ENCODE data around the gene WDR82. TPM values are rescaled to one million over a fixed set of nuclear protein-coding genes. Genes with fewer than 3 reads are reported as not detected.

The WDR82 gene
- total and polyA plus RNA-seq, 9 of the 15 experiments (the other 6 are each of a cell fraction or from before 2014, with no cell fraction given), result 6.4 to 62.9 (median 37.1) TPM

DNA sequence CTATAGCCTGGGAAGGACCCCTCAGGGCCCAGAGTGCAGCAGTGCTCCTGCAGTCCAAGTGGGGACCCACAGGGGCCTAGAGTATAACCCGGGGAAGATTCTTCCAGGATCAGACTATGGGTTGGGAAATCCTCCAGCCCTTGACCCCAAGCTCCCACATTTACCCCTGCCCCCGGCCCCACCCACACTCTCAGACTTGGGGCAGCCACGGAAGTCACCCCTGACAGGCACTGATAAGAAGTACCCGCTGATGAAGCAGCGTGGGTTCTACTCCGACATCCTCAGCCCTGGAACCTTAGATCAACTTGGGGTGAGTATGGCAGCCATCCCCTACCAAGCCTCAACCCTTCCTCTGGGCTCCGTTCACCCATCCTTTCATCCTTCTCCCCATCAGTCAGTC, 44.0 kb upstream of the WDR82 start:
- no peaks in the 10 kb centered on the region for H3K79me2 ChIP-seq (ENCODE audit: control insufficient read depth, insufficient read depth, low read length)
- in situ Hi-C loops (cut with MboI), result no loop called here
- no peaks in the 10 kb centered on the region for H4K20me1 ChIP-seq (replicated peaks; ENCODE audit: control insufficient read depth, insufficient read depth, low read length)
- no peak for ATAC-seq
- no peaks in the 10 kb centered on the region for H3K36me3 ChIP-seq (ENCODE audit: control insufficient read depth, insufficient read depth, low read length)
- H3K27ac ChIP-seq (ENCODE audit: extremely low read depth, low read depth, low read length), result no peak overlapping the region
- H2AFZ ChIP-seq (ENCODE audit: low read depth, low read length), result no peak overlapping the region
- no peaks in the 10 kb centered on the region for H3K9me1 ChIP-seq (ENCODE audit: control insufficient read depth, insufficient read depth, low read length)
- ChIA-PET POLR2A (interaction anchor here (0.7 kb wide), 2 partner anchors 26 to 46 kb away, joined by 3 read pairs; no protein-coding TSS in a partner anchor), CTCF (ENCODE audit: low intra/inter-chr PET ratio) (no interaction called here)
- no peaks in the 10 kb centered on the region; a peak in 1 of 5 replicates for H3K27me3 ChIP-seq (ENCODE audit: control insufficient read depth in 2 of 2, insufficient read depth in 2 of 2, low read length in 2 of 2)
- DNase-seq (ENCODE audit: extremely low read depth in 1 of 4, low spot score in 3 of 4), result peak in 3 of 4 experiments; percentile 16 to 48 (median 44)
- no peak overlapping the region for H3K4me2 ChIP-seq (ENCODE audit: insufficient read depth, low read length)
- H3K9ac ChIP-seq (ENCODE audit: insufficient read depth in 1 of 2, low read depth in 2 of 2, low read length in 2 of 2), result peak overlapping the region in 1 of 2 experiments; percentile 33; a peak in 1 of 4 replicates
- H3K9me3 ChIP-seq (replicated peaks; ENCODE audit: control insufficient read depth, insufficient read depth, low read depth, low read length), result no peaks in the 10 kb centered on the region
- FAIRE-seq, result no peak
- intact Hi-C loops (cut with micrococcal nuclease), result no loop called here
- H3K4me3 ChIP-seq, result no peak overlapping the region
- 0 out of 2 replicates have a peak, but pooled peaks have one; percentile 11 for TF ChIP-seq CBFA2T2 (conservative IDR thresholded peaks at IDR 0.05)
- peak; percentile 63 for TF ChIP-seq EGR1 (conservative IDR thresholded peaks at IDR 0.05)
- peak; percentile 18; the same call in 1 of the 2 replicates for TF ChIP-seq CBFA2T3 (IDR thresholded peaks at IDR 0.05)
- TF ChIP-seq ZNF507 (tag; conservative IDR thresholded peaks at IDR 0.05), result no peak
- peaks cover 6 to 27% of the 10 kb centered on the region in 2 experiments for H3K4me1 ChIP-seq (replicated peaks in 1 of 2; ENCODE audit: control insufficient read depth in 2 of 2, insufficient read depth in 2 of 2, low read length in 2 of 2)
- BruUV-seq (replicated peaks), result no TSS peak
- WGBS (ENCODE audit: insufficient coverage, low coverage, missing lambda C conversion rate), result 0% methylated on average over 5 of the region's 7 CpGs

DNA sequence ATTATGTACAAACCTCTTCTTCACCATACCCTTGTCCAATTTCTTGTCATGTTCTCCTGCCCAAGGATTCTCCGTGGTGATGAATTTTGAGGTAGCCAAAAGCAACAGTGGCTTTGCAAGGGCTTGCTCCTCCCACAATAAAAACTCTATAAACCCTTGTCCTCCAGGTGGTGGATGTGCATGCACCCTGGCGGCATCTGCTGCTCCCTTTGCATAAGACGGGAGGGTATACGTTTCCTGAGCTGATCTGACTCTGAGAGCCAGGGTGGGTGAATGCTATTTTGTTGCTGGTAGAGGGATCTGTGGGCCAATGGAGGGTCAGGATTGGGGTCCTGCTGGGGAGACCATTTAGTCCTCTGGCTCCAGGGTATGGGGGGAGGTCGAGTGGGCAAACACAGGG, 43.0 kb upstream of the WDR82 start:
- POLR2A ChIA-PET, result no interaction called here
- TF ChIP-seq, protein P1, sequence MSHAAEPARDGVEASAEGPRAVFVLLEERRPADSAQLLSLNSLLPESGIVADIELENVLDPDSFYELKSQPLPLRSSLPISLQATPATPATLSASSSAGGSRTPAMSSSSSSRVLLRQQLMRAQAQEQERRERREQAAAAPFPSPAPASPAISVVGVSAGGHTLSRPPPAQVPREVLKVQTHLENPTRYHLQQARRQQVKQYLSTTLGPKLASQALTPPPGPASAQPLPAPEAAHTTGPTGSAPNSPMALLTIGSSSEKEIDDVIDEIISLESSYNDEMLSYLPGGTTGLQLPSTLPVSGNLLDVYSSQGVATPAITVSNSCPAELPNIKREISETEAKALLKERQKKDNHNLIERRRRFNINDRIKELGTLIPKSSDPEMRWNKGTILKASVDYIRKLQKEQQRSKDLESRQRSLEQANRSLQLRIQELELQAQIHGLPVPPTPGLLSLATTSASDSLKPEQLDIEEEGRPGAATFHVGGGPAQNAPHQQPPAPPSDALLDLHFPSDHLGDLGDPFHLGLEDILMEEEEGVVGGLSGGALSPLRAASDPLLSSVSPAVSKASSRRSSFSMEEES (CRISPR knock-in tag; IDR thresholded peaks at IDR 0.05), result no peak
- no peak for TF ChIP-seq LCOR (CRISPR knock-in tag; IDR thresholded peaks at IDR 0.05)
- no peak for TF ChIP-seq DNMT1 (IDR thresholded peaks at IDR 0.05)
- no peak for TF ChIP-seq ZFP36 (IDR thresholded peaks at IDR 0.05; ENCODE audit: low read depth, low read length, partially characterized antibody)
- no peak for TF ChIP-seq FOXP1 (CRISPR knock-in tag; IDR thresholded peaks at IDR 0.05)
- no peak for TF ChIP-seq ZNF77 (CRISPR knock-in tag; IDR thresholded peaks at IDR 0.05)
- TF ChIP-seq PRPF4 (IDR thresholded peaks at IDR 0.05; ENCODE audit: insufficient read depth, low read depth, low read length, poor library complexity, severe bottlenecking), result no peak
- TF ChIP-seq PML (IDR thresholded peaks at IDR 0.05; ENCODE audit: low read length), result no peak
- TF ChIP-seq HNRNPLL (IDR thresholded peaks at IDR 0.05; ENCODE audit: low read depth, low read length, poor library complexity, severe bottlenecking), result no peak
- no peak for TF ChIP-seq NFATC3 (IDR thresholded peaks at IDR 0.05)
- TF ChIP-seq, protein P2, sequence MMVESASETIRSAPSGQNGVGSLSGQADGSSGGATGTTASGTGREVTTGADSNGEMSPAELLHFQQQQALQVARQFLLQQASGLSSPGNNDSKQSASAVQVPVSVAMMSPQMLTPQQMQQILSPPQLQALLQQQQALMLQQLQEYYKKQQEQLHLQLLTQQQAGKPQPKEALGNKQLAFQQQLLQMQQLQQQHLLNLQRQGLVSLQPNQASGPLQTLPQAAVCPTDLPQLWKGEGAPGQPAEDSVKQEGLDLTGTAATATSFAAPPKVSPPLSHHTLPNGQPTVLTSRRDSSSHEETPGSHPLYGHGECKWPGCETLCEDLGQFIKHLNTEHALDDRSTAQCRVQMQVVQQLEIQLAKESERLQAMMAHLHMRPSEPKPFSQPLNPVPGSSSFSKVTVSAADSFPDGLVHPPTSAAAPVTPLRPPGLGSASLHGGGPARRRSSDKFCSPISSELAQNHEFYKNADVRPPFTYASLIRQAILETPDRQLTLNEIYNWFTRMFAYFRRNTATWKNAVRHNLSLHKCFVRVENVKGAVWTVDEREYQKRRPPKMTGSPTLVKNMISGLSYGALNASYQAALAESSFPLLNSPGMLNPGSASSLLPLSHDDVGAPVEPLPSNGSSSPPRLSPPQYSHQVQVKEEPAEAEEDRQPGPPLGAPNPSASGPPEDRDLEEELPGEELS (CRISPR knock-in tag; IDR thresholded peaks at IDR 0.05; ENCODE audit: borderline replicate concordance), result no peak

More for the DNA sequence above, 43.0 kb upstream of the WDR82 start:
- Histone ChIP-seq H3K4me1 (replicated peaks in 1 of 2; ENCODE audit: control insufficient read depth in 2 of 2, insufficient read depth in 2 of 2, low read length in 2 of 2) (peaks cover 6 to 32% of the 10 kb centered on the region in 2 experiments), H3K27me3 (ENCODE audit: control insufficient read depth in 2 of 2, insufficient read depth in 2 of 2, low read length in 2 of 2) (no peaks in the 10 kb centered on the region; a peak in 1 of 5 replicates), H3K9ac (ENCODE audit: insufficient read depth in 1 of 2, low read depth in 2 of 2, low read length in 2 of 2) (no peak overlapping the region), H4K20me1 (replicated peaks; ENCODE audit: control insufficient read depth, insufficient read depth, low read length) (no peaks in the 10 kb centered on the region), H3K4me2 (ENCODE audit: insufficient read depth, low read length) (no peak overlapping the region), H3K27ac (ENCODE audit: extremely low read depth, low read depth, low read length) (no peak overlapping the region), H3K9me1 (ENCODE audit: control insufficient read depth, insufficient read depth, low read length) (no peaks in the 10 kb centered on the region), H3K79me2 (ENCODE audit: control insufficient read depth, insufficient read depth, low read length) (no peaks in the 10 kb centered on the region), H3K4me3 (no peak overlapping the region), H2AFZ (ENCODE audit: low read depth, low read length) (no peak overlapping the region), H3K9me3 (replicated peaks; ENCODE audit: control insufficient read depth, insufficient read depth, low read depth, low read length) (no peaks in the 10 kb centered on the region), H3K36me3 (ENCODE audit: control insufficient read depth, insufficient read depth, low read length) (no peaks in the 10 kb centered on the region)
- CTCF ChIA-PET (ENCODE audit: low intra/inter-chr PET ratio), result no interaction called here
- FAIRE-seq (no peak), ATAC-seq (no peak), DNase-seq (ENCODE audit: extremely low read depth in 1 of 4, low spot score in 3 of 4) (no peak)
- intact Hi-C loops (cut with micrococcal nuclease), result no loop called here
- BruUV-seq (replicated peaks), result no TSS peak
- in situ Hi-C loops (cut with MboI), result no loop called here
- 46% methylated on average over 5 of the region's 5 CpGs for WGBS (ENCODE audit: insufficient coverage, low coverage, missing lambda C conversion rate)
